ENCODE data around the gene MLYCD.

- no peak for TF ChIP-seq POLR2AphosphoS5 (IDR thresholded peaks at IDR 0.05)
- no peak for TF ChIP-seq POLR2A (IDR thresholded peaks at IDR 0.05)
Observed at GRCh38 chr16:83965444-83966152, 66.7 kb downstream of the MLYCD start.

Measured in upper lobe of left lung (tissue), 4 donors.